GM12801 (cell line): ENCODE results near the gene CLINT1.

Experiments
- TF ChIP-seq, protein P1 (sequence below): IDR thresholded peaks from one replicate; pipeline ENCODE4 v1.5.1; 2011; ENCODE audit warnings: control low read depth; ENCODE audit not compliant: insufficient read length; ENCODE audit errors: extremely low read depth

CLINT1 gene

DNA sequence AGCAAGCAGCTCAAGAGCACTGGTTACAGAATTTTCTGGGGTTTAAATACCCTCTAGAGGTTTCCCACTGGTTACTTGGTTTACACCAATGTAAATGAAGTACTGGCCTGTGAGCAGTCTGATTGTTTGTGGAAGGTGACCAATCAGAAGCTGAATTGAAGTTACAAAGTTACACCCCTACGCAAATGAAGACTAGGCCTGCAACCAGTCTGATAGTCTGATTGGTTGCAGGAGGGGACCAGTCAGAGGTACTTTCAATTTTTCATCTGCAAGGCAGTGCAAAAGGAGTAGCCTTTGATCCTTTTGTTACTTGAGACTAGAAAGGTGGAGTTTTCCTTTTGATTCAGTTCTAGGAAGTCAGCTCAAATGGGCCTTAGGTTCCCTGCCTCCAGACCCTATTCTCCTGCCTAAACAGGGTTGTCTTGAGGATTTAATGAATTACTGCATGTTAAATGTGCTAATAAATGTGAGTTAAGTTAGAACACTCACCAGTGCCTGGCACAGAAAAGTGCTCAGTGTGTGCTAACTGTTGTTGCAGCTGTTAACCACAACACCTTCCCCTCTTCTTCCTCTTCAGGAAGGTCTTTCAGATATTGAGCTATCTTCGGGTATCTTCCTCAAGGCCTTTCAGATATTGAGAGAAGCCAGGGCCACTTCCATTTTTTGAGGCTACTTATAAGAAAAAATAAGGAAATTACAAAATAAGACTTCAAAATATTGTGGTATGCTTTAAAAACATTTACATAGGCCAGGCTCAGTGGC lies 32.1 kb upstream of the CLINT1 start:
- TF ChIP-seq, protein P1, sequence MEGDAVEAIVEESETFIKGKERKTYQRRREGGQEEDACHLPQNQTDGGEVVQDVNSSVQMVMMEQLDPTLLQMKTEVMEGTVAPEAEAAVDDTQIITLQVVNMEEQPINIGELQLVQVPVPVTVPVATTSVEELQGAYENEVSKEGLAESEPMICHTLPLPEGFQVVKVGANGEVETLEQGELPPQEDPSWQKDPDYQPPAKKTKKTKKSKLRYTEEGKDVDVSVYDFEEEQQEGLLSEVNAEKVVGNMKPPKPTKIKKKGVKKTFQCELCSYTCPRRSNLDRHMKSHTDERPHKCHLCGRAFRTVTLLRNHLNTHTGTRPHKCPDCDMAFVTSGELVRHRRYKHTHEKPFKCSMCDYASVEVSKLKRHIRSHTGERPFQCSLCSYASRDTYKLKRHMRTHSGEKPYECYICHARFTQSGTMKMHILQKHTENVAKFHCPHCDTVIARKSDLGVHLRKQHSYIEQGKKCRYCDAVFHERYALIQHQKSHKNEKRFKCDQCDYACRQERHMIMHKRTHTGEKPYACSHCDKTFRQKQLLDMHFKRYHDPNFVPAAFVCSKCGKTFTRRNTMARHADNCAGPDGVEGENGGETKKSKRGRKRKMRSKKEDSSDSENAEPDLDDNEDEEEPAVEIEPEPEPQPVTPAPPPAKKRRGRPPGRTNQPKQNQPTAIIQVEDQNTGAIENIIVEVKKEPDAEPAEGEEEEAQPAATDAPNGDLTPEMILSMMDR = no peak

DNA sequence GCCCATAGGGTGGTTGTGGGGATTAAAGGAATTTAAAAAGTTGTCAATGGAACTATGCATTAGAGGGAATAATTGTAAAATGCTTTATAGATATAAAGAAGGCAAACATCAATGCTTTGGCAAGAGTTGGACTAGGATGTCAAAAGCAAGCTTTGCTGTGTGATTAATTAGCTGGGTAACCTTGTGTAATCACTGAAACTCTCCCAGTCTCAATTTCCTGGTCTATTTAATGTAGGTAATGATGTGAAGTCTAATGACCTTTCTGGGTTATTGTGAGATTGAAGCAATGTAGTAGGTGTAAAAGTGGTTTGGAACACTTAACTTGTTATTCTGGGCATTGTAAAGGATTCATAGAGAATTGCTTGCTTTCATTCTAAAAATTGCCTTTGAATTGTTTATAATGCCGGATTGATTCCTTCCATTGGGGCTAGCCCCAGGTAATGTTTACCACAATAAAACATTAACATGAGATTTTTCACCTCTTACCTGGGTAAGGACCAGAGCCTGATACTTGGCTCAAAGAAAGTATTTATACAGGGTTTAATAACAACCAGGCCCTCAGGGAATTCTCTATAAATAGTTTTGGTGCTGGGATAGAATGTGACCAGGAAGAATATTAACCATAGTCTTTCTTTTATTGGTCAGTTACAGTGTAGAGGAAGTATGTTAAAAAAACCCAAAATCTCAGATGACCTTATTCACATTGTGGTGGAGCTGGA lies 30.0 kb upstream of the CLINT1 start:
- TF ChIP-seq, protein P1 = no peak

DNA sequence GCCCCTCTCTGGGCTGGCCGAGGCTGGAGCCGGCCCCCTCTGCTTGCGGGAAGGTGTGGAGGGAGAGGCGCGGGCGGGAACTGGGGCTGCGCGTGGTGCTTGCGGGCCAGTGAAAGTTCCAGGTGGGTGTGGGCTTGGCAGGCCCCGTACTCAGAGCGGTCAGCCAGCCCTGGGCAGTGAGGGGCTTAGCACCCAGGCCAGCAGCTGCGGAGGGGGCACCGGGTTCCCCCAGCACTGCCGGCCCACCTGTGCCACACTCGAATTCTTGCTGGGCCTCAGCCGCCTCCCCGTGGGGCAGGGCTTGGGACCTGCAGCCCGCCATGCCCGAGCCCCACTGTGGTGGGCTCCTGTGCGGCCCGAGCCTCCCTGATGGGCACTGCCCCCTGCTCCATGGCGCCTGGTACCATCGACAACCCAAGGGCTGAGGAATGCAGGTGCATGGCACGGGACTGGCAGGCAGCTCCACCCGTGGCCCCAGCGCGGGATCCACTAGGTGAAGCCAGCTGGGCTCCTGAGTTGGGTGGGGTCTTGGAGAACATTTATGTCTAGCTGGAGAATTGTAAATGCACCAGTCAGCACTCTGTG lies 27.9 kb upstream of the CLINT1 start:
- TF ChIP-seq, protein P1 = no peak

DNA sequence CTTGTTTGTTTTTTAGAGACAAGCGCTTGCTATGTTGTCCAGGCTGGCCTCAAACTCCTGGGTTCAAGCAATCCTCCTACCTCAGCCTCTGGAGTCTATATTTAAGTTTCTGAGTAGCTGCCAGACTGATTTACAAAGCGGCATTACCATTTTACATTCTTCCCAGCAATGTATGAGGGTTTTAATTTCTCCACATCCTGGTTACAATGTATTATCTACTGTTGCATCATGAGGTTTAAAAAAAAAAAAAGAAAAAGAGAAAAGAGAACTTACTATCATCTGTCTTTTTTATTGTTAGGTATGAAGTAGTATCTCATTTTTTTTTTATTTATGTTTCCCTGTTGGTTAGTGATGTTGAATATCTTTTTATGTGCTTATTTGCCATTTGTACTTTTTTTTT lies 18.9 kb upstream of the CLINT1 start:
- TF ChIP-seq, protein P1 = no peak

DNA sequence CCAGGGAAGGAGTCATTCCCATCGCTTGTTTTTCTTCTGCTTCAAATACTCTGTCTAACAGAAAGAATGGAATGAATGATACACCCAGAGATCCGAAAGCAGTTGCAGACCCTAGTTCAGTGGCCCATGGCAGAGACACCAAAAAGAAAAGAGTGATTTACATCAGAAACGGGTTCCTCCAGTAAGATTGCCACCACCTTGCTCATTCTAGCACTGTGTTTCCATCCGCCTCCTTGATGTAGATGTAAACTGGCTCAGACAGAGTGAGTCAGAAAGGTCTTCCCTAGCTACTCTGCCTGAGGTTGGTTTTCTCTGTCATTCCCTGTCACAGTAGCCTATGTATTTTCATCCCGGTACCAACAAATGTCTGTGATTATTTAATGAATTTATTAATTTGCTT lies 15.9 kb upstream of the CLINT1 start:
- TF ChIP-seq, protein P1 = no peak

DNA sequence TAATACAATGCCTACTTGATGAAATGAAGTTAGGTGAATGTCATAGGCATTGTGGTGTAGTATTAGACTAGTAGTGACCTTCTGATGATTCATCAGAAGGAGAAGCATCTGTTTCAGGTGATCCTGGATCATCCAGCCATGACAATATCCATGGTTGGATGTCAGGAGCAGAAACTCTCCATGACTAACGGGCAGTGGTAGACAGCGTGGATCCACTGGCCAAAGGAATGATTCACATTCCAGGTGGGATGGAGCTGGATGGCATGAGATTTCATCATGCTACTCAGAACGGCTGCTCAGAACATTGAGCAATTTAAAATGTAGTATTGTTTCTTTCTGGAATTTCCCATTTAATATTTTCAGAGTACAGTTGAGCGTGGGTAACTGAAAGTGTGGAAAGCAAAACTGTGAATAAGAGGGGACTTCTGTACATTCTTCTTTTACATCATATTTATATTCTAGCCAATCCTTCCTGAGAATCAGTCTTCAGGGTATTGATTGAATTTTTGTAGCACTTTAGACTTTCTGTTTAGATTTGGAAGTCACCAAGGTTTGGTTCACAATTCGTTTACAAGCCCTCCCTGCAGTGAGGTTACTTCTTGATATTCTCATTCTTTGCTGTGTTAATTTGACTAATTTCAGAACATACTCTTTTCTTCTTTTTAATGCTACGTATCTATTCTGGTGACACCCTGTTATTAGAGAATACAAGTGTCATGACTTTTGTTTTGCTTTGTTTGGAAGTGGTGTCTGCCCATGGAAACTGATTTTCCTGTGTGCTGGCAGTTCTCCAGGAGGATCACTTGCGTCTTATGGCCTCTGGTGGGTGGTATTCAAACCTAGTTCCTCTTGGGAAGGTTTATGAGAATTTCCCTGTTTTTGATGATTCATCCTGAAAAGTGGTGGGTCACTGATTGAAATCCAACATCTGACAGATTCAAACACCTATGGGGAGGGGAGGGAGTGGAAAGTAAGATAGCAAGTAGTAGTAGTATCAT lies 12.2 kb upstream of the CLINT1 start:
- TF ChIP-seq, protein P1 = no peak
